NCI-H1930 (cell line): ENCODE measurements around the gene PPEF1.

Source experiments
- DNase-seq, 2 experiments: peaks; one replicate each; lab custom pipeline; 2025; lab: John Stamatoyannopoulos, UW

The PPEF1 gene

DNA sequence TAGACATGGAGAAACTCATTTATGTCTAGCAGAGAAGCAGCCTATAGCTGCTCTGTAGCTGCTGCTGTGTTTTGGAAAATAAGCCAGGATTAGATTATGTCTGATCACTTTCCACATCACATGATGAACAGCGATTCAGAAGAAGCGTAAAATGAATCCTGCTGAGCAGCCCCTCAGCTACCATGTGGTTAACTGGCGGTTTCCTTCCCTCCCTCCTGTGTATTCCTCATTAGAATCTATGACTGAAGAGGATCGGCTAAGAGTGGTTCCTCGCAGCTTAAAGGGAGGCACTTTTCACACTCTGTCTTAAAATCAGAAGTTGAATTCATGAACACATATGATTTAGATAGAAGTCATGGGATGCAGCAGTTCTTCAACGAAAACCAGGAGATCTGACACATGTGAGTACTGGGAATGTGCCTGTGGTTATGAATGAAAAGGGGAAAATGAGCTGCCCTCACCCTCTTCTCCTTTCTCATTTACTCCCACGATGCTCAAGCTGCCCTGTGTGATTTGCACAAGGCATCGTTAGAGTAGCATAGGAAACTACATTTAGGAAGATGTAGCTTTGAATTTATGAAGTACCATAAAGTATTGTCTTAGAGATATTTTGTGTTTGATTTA lies at the start of gene PPEF1:
TSS of gene PPEF1 (plus strand) at position 220 of the 624 bp plus-strand sequence. CDS start at position 356, 136 bp downstream.
- no peak for DNase-seq

- no peak for DNase-seq
These were observed 46.2 kb upstream of the PPEF1 start for GRCh38 chrX:18661273-18661672.

GRCh38 chrX:18664947-18665346 lies 42.5 kb upstream of the PPEF1 start:
- DNase-seq, result no peak

- DNase-seq, result no peak
These were observed 40.8 kb upstream of the PPEF1 start for GRCh38 chrX:18666614-18667013.

GRCh38 chrX:18668071-18668835 lies 39.2 kb upstream of the PPEF1 start:
- DNase-seq, result no peak

GRCh38 chrX:18672008-18672407 lies 35.4 kb upstream of the PPEF1 start, which contains the start of gene RS1:
Gene RS1 (minus strand): TSS chrX:18672108. CDS start chrX:18672068, 40 bp downstream.
- no peak for DNase-seq

GRCh38 chrX:18674417-18674787 lies 33.0 kb upstream of the PPEF1 start:
- no peak for DNase-seq

- peak; percentile 34 to 70 for DNase-seq
These were observed 32.4 kb upstream of the PPEF1 start for GRCh38 chrX:18674788-18675735.

DNA sequence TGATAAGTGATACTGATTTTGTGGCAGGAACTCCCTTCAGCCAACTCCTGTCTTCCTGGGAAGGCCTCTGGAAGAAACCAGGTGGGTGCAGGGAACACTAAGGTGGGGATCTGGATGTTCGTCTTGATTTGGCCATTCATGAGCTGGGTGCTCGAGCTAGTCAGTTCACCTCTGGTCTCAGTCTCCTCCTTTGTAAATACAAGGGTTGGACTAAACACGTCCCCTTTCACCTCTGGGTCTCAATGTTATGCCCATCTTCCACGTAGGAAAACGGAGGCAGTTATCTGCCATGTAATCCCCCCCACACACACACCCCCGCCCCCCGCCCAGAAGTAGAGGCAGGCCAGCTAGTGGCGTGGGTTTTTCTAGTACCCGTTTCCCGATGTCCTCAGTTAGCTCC lies 31.4 kb upstream of the PPEF1 start:
- no peak for DNase-seq

GRCh38 chrX:18676470-18676869 lies 31.0 kb upstream of the PPEF1 start:
- DNase-seq, result peak; percentile 24 to 26

- DNase-seq, result no peak
These were observed 30.1 kb upstream of the PPEF1 start for GRCh38 chrX:18677161-18677869.

DNA sequence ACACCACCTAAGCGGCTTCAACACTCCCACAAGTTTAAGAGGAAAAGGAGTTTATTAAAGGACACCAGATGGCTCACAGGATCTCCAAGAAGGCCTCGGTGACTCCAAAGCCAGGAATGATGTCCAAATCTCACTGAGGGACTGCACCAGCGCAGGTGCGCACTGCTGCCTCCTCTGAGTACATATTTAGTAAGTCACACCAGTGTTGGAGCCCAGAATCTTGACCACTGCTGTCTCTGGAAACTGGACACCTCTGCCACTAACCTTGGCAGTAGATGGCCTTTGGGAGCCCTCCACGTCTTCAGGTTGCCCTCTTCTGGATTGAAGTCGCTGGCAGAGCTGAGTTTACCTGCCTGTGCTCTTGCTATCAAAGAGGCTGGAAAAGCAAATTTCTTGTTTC lies 25.4 kb upstream of the PPEF1 start:
- no peak for DNase-seq

DNA sequence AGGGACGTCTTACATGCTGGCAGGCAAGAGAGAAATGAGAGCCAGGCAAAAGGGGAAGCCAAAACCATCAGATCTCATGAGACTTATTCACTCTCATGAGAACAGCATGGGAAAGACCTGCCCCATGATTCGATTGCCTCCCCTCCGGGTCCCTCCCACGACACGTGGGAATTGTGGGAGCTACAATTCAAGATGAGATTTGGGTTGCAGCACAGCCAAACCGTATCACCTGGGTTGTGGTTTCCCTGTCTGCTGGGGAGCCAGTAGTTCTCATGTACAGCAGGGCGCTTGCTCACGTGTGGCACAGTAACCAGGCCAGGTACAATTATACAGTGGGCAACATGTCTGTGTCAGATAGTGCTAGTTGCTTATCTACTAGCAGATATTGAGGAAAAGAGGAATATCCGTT lies 24.5 kb upstream of the PPEF1 start:
- DNase-seq, result no peak

- DNase-seq, result no peak
These were observed 19.5 kb upstream of the PPEF1 start for GRCh38 chrX:18687856-18688495.

- DNase-seq, result no peak
These were observed 16.0 kb upstream of the PPEF1 start for GRCh38 chrX:18691431-18691830.

- no peak for DNase-seq
These were observed 14.9 kb upstream of the PPEF1 start for GRCh38 chrX:18692541-18692940.

DNA sequence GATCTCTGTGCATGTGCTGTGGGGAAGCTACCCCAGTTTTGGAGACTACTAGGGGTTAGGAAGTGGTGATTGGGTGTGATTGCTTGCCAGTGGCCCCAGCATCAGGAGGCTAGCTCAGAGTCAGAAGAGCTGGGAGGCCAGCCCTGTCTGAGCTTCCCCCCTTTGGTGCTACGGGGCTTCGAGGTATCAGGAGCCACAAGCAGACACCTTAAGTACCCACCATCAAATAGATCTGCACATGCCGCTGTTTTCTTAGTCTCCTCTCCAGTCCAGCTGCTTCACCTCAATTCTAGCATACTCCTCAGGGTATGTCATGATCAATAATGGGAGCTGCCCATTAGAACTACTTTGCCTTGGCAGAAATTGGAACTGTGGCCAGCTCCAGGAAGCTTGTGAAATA lies 10.8 kb upstream of the PPEF1 start:
- DNase-seq, result no peak

GRCh38 chrX:18698737-18699650 lies 8.5 kb upstream of the PPEF1 start:
- peak in 1 of 2 experiments; percentile 10 for DNase-seq

DNA sequence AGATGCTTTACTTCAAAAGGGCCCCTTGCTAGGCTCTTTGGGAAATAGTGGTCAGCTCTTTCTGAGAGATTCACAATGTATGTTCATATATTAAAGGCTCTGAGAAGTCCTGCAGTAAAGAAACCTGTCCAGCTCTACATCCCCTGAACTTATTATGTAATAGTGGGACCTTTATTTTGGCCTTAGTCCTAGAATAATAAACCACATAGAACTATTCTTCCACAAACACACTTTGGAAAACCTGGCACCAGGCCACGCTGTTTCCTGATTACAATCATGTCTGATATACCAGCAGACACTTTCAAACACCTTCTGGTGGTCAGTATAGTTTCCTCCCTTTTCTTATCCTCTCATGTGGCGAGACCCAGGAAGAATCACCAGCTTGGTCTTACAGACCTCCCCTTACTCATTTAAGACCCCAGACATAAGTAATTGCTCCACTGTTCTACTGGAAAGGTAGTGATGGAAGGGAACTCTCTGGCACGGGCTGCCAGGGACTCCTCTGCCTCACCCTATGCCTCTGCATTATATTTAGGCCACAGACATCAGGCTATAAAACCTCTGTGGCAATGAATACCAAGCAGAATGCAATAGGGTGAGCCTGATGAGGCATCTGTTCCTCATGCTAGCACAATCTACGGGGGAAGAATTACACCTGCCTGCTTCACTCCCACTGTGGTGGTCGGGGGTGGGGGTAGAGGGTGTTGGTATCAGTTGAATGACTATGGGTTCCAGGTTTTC lies 5.7 kb upstream of the PPEF1 start:
- DNase-seq, result no peak
